ENCODE data around the gene AIF1. TPM values are rescaled to one million over a fixed set of nuclear protein-coding genes. Genes with fewer than 3 reads are reported as not detected.

The AIF1 gene
- total RNA-seq, 1 donor from 2014 or later = 3.8 TPM

DNA sequence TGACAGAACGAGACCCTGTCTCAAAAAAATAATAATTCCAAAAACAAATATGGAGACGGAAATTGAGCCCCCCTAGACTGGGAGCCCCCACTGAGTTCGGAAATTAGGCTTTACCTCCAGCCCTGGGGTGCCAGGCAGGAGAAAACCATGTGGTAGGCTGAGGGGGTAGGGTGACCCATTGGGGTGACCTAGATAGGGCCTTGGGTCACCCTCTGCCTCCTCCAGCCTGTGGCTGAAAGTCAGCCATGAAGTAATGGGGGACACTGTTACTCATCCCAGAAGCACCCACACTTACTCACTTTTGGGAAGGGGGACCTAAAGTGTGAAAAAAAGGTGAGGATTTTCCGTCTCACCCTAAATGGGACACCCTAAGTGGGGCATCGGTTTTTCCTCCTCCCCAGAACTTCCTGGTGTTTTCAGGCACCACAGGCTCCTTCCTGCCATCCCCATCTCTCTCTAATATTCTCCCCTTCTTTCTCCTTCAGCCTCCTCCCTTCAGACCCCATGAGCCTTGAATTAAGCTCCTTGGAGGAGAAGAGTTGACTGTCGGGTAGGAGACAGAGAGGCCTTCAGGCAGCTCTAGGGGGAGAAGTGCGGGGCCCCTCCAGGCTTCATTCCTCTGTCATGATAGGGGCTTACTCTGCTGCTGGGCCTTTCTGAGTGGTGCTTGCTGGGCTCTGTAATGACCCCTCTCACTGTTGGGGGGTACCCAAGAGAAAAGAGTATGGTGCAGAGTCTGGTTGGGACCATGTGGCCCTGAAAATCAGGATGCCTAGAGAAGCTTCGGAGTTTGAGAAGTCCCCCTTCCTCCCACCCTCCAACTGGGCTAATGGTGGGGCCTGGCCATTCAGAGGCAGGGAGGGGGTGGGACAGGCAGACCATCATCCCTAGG lies 35.2 kb upstream of the AIF1 start:
- DNase-seq (ENCODE audit: extremely low spot score, unreplicated experiment) = no peak
- Mint-ChIP-seq H3K36me3 (no peaks in the 10 kb centered on the region), H3K4me3 (peak overlapping the region; percentile 96), H3K27ac (no peak overlapping the region), H3K9me3 (no peaks in the 10 kb centered on the region), H3K4me1 (ENCODE audit: unreplicated experiment) (peaks cover 9% of the 10 kb centered on the region), H3K27me3 (peaks cover 36% of the 10 kb centered on the region)
- TF ChIP-seq, protein P1, sequence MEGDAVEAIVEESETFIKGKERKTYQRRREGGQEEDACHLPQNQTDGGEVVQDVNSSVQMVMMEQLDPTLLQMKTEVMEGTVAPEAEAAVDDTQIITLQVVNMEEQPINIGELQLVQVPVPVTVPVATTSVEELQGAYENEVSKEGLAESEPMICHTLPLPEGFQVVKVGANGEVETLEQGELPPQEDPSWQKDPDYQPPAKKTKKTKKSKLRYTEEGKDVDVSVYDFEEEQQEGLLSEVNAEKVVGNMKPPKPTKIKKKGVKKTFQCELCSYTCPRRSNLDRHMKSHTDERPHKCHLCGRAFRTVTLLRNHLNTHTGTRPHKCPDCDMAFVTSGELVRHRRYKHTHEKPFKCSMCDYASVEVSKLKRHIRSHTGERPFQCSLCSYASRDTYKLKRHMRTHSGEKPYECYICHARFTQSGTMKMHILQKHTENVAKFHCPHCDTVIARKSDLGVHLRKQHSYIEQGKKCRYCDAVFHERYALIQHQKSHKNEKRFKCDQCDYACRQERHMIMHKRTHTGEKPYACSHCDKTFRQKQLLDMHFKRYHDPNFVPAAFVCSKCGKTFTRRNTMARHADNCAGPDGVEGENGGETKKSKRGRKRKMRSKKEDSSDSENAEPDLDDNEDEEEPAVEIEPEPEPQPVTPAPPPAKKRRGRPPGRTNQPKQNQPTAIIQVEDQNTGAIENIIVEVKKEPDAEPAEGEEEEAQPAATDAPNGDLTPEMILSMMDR (conservative IDR thresholded peaks at IDR 0.05) = no peak

DNA sequence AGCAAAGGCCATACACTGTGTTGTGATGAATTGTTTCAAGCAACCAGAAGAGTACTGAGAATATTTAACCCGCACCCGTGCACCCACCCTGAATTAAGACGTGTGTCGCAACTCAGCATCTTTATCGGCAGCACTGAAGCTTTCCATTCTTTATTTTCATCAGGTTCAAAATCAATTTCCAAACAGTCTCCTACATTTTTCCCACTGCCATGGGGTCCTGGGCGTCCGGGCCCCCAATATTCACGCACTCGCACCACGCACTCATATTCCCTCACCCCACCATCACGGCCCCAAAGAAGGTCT lies 34.6 kb upstream of the AIF1 start:
- peak overlapping the region; percentile 96 for H3K4me3 Mint-ChIP-seq
- H3K36me3 Mint-ChIP-seq = no peaks in the 10 kb centered on the region
- H3K27me3 Mint-ChIP-seq = peaks cover 35% of the 10 kb centered on the region
- H3K9me3 Mint-ChIP-seq = no peaks in the 10 kb centered on the region
- H3K27ac Mint-ChIP-seq = no peak overlapping the region
- H3K4me1 Mint-ChIP-seq (ENCODE audit: unreplicated experiment) = peaks cover 9% of the 10 kb centered on the region
- DNase-seq (ENCODE audit: extremely low spot score, unreplicated experiment) = no peak
- TF ChIP-seq, protein P1 (conservative IDR thresholded peaks at IDR 0.05) = no peak

DNA sequence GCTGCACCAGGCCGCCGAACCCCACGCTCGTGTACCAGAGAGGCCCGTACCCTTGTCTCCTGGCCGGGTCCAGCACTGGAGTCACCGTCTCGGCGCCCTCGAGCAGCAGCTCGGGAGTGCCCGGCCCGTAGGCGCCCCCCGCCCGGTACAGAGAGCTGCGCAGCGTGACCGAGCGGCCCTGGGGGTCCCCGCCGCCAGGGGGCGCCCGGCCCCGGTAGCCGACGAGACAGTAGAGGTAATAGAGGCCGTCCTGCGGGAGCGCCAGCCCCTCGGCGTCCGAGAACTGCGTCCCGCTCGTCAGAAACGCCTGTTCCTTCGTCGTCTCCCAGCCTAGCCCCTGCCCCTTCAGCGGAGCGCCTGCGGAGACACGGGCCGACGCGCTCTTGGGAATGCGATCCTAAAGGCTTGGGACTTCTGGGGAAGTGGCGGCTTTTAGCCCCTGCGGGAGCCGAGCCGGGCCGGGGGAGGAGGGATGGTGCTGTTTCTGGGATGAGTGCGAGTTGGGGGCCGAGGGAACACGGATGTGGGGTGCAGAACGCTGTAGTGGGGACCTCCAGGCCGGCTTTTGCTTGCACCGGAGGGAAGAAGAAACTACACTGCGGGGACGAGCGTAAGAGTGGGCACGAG lies 34.1 kb upstream of the AIF1 start:
- Mint-ChIP-seq H3K4me3 (peak overlapping the region; percentile 96), H3K9me3 (no peaks in the 10 kb centered on the region), H3K27ac (peak overlapping the region; percentile 87), H3K4me1 (ENCODE audit: unreplicated experiment) (peaks cover 9% of the 10 kb centered on the region), H3K27me3 (peaks cover 35% of the 10 kb centered on the region), H3K36me3 (no peaks in the 10 kb centered on the region)
- DNase-seq (ENCODE audit: extremely low spot score, unreplicated experiment) = peak; percentile 94
- TF ChIP-seq, protein P1 (conservative IDR thresholded peaks at IDR 0.05) = peak; percentile 100

DNA sequence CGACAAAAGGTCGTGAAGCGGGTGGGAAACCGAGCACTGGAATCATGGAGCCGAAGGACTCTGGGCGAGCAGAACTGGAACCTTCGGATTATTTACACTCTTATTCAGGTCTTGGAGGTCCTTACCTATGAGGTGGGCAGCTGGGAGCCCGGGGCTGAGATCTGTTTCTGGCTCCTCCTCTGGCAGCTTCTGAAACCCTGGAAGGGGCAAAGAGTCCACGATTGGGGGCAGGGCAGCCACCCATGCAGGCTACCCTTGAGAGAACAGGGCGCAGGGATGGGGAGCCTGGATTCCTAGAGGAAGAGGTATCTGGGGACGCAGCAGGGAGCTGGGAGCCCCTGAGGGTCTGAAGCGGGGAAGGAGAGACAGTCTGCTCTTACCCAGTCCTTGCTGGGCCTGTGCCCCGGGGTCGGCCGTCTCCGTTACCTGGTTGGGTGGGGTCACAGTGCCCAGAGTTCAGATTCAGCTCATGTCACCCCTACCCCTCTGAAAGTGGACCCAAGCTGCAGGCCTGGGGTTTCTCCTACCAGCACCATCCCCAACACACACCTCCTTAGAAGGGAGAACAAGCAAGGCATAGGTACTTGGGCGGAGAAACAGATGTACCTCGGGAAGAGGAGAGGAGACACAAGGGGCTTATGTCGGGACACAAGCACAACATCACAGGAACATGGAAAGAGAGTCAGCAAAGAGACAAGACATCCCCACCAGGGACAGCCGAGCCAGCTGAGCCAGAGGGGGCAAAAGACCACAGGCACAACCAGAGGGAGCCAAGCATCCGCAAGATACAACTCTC lies 33.4 kb upstream of the AIF1 start:
- Mint-ChIP-seq H3K27ac (peak overlapping the region; percentile 87), H3K4me1 (ENCODE audit: unreplicated experiment) (peaks cover 9% of the 10 kb centered on the region), H3K4me3 (peak overlapping the region; percentile 96), H3K9me3 (no peaks in the 10 kb centered on the region), H3K27me3 (peaks cover 28% of the 10 kb centered on the region), H3K36me3 (no peaks in the 10 kb centered on the region)
- TF ChIP-seq, protein P1 (conservative IDR thresholded peaks at IDR 0.05) = no peak
- no peak for DNase-seq (ENCODE audit: extremely low spot score, unreplicated experiment)

DNA sequence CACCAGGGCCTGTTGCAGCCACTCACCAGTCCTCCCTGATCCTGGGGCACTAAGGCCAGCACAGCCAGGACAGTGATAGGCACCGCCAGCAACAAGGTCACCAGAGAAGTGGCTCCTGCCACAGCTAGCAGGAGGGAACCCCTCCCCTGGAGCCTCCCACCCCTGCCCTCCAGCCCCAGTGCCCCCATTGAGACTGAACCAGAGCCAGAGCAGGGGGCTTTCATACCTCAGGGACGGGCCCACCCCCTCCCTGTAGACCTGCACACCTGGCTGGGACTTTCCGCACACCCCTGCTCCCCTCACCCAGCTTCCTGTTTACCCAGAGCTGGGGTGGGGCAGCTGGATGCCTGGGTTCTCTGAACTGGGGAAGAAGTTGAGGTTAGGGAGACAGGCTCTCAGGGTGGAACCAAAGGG lies 32.8 kb upstream of the AIF1 start, which contains the start of gene LTB:
LTB (minus strand) TSS at position 195 of the 414 bp plus-strand sequence; CDS start at position 188, 7 bp downstream.
- H3K27me3 Mint-ChIP-seq = peaks cover 29% of the 10 kb centered on the region
- no peaks in the 10 kb centered on the region for H3K9me3 Mint-ChIP-seq
- peaks cover 9% of the 10 kb centered on the region for H3K4me1 Mint-ChIP-seq (ENCODE audit: unreplicated experiment)
- H3K36me3 Mint-ChIP-seq = no peaks in the 10 kb centered on the region
- H3K4me3 Mint-ChIP-seq = peak within 1 kb of the TSS; percentile 96
- TF ChIP-seq, protein P1 (conservative IDR thresholded peaks at IDR 0.05) = no peak
- peak within 1 kb of the TSS; percentile 87 for H3K27ac Mint-ChIP-seq
- no peak for DNase-seq (ENCODE audit: extremely low spot score, unreplicated experiment)

Data from type B pancreatic cell (in vitro differentiated cells).